Measurements from ENCODE around the gene TAF1.

DNA sequence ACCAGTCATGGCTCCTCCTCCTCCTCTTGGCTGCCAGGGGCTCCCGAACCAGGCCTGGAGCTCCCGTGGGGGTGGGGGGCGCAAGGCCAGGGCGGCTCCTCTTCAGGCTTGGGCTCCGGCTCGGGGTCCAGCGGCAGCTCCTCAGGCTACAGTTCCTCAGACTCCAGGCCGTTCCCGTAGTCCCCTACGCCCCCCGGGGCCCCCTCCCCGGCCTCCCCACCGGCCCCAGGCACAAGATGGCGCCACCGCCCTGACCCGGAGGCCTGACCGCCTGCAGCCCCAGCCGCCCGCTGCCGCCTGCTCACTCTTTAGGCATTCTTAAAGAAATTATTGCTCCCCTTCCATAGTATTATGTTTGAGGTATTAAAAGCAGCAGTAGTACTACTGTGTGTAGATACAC lies 54.5 kb downstream of the TAF1 start:
- TF ChIP-seq, protein P1, sequence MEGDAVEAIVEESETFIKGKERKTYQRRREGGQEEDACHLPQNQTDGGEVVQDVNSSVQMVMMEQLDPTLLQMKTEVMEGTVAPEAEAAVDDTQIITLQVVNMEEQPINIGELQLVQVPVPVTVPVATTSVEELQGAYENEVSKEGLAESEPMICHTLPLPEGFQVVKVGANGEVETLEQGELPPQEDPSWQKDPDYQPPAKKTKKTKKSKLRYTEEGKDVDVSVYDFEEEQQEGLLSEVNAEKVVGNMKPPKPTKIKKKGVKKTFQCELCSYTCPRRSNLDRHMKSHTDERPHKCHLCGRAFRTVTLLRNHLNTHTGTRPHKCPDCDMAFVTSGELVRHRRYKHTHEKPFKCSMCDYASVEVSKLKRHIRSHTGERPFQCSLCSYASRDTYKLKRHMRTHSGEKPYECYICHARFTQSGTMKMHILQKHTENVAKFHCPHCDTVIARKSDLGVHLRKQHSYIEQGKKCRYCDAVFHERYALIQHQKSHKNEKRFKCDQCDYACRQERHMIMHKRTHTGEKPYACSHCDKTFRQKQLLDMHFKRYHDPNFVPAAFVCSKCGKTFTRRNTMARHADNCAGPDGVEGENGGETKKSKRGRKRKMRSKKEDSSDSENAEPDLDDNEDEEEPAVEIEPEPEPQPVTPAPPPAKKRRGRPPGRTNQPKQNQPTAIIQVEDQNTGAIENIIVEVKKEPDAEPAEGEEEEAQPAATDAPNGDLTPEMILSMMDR (IDR thresholded peaks at IDR 0.05; ENCODE audit: low read depth, low read length) = no peak
- TF ChIP-seq, protein P2, sequence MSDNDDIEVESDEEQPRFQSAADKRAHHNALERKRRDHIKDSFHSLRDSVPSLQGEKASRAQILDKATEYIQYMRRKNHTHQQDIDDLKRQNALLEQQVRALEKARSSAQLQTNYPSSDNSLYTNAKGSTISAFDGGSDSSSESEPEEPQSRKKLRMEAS (IDR thresholded peaks at IDR 0.05; ENCODE audit: low read depth, low read length) = no peak
- TF ChIP-seq POLR2A (IDR thresholded peaks at IDR 0.05; ENCODE audit: extremely low read depth, insufficient read length) = no peak
